ENCODE results near the gene DNAJC10. TPM values are rescaled to one million over a fixed set of nuclear protein-coding genes. Genes with fewer than 3 reads are reported as not detected.
"Not testable (repeated sequence)": the region's sequence is repeated elsewhere in the genome, so short reads cannot be mapped to it uniquely, and the experiment has no call there.

The DNAJC10 gene
- total RNA-seq, 1 donor from 2014 or later = 132 TPM

GRCh38 chr2:182758379-182758778 lies 42.3 kb downstream of the DNAJC10 start:
- ATAC-seq (ENCODE audit: low read depth) (no peak), DNase-seq (no peak)
- no peak overlapping the region for H3K27ac Mint-ChIP-seq
- no peaks in the 10 kb centered on the region for H3K27me3 Mint-ChIP-seq
- no peak overlapping the region for H3K4me3 Mint-ChIP-seq
- H3K9me3 Mint-ChIP-seq = no peaks in the 10 kb centered on the region
- H3K4me1 Mint-ChIP-seq = no peaks in the 10 kb centered on the region
- intact Hi-C loops (cut with micrococcal nuclease) = no loop called here
- POLR2A ChIA-PET = no interaction called here
- H3K36me3 Mint-ChIP-seq (ENCODE audit: low read depth) = peaks cover 73% of the 10 kb centered on the region
- no peak for TF ChIP-seq CTCF (IDR thresholded peaks at IDR 0.05)
- CTCF ChIA-PET = no interaction called here

GRCh38 chr2:182761903-182762302 lies 45.8 kb downstream of the DNAJC10 start:
- no peak overlapping the region for H3K27ac Mint-ChIP-seq
- no peaks in the 10 kb centered on the region for H3K4me1 Mint-ChIP-seq
- ChIA-PET CTCF (no interaction called here), POLR2A (no interaction called here)
- intact Hi-C loops (cut with micrococcal nuclease) = loop anchor here (2.0 to 5.0 kb wide), 2 partner anchors 35 to 215 kb away; no protein-coding TSS in a partner anchor
- H3K27me3 Mint-ChIP-seq = no peaks in the 10 kb centered on the region
- H3K9me3 Mint-ChIP-seq = no peaks in the 10 kb centered on the region
- ATAC-seq (ENCODE audit: low read depth) (no peak), DNase-seq (no peak)
- no peak for TF ChIP-seq CTCF (IDR thresholded peaks at IDR 0.05)
- peaks cover 80% of the 10 kb centered on the region for H3K36me3 Mint-ChIP-seq (ENCODE audit: low read depth)
- H3K4me3 Mint-ChIP-seq = no peak overlapping the region

- ChIA-PET POLR2A (no interaction called here), CTCF (interaction anchor here (0.7 to 1.4 kb wide), 4 partner anchors 9 to 97 kb away, joined by 3 to 6 read pairs (median 3); partner anchors contain the start of gene DNAJC10)
- no peak overlapping the region for H3K4me3 Mint-ChIP-seq
- H3K27me3 Mint-ChIP-seq = no peaks in the 10 kb centered on the region
- H3K36me3 Mint-ChIP-seq (ENCODE audit: low read depth) = peaks cover 86% of the 10 kb centered on the region
- peaks cover 3% of the 10 kb centered on the region for H3K9me3 Mint-ChIP-seq
- H3K27ac Mint-ChIP-seq = no peak overlapping the region
- no peak for DNase-seq
- intact Hi-C loops (cut with micrococcal nuclease) = loop anchor here (2.0 to 5.0 kb wide), 2 partner anchors 36 to 213 kb away; no protein-coding TSS in a partner anchor
- no peaks in the 10 kb centered on the region for H3K4me1 Mint-ChIP-seq
- no peak for ATAC-seq (ENCODE audit: low read depth)
- no peak for TF ChIP-seq CTCF (IDR thresholded peaks at IDR 0.05)
These were observed 47.4 kb downstream of the DNAJC10 start for GRCh38 chr2:182763311-182763912.

GRCh38 chr2:182766626-182767025 lies 50.6 kb downstream of the DNAJC10 start:
- Mint-ChIP-seq H3K27ac (no peak overlapping the region), H3K4me1 (peaks cover 1% of the 10 kb centered on the region), H3K36me3 (ENCODE audit: low read depth) (peaks cover 92% of the 10 kb centered on the region), H3K4me3 (no peak overlapping the region), H3K9me3 (peaks cover 13% of the 10 kb centered on the region), H3K27me3 (no peaks in the 10 kb centered on the region)
- intact Hi-C loops (cut with micrococcal nuclease) = no loop called here
- TF ChIP-seq CTCF (IDR thresholded peaks at IDR 0.05) = no peak
- CTCF ChIA-PET = no interaction called here
- POLR2A ChIA-PET = interaction anchor here (0.6 kb wide), 1 partner anchor 8 kb away, joined by 5 read pairs; no protein-coding TSS in a partner anchor
- DNase-seq = no peak
- ATAC-seq (ENCODE audit: low read depth) = no peak

- Mint-ChIP-seq H3K4me1 (peaks cover 7% of the 10 kb centered on the region), H3K36me3 (ENCODE audit: low read depth) (peaks cover 94% of the 10 kb centered on the region), H3K4me3 (no peak overlapping the region), H3K27me3 (no peaks in the 10 kb centered on the region), H3K27ac (no peak overlapping the region), H3K9me3 (peaks cover 18% of the 10 kb centered on the region)
- TF ChIP-seq CTCF (IDR thresholded peaks at IDR 0.05) = no peak
- ATAC-seq (ENCODE audit: low read depth) (no peak), DNase-seq (no peak)
- intact Hi-C loops (cut with micrococcal nuclease) = no loop called here
- CTCF ChIA-PET = interaction anchor here (0.9 to 1.2 kb wide), 3 partner anchors 12 to 212 kb away, joined by 3 to 7 read pairs (median 4); no protein-coding TSS in a partner anchor
- POLR2A ChIA-PET = interaction anchor here (0.6 kb wide), 1 partner anchor 80 kb away, joined by 5 read pairs; no protein-coding TSS in a partner anchor
These were observed 51.5 kb downstream of the DNAJC10 start for GRCh38 chr2:182767578-182767977.

GRCh38 chr2:182768950-182769349 lies 52.9 kb downstream of the DNAJC10 start:
- H3K27me3 Mint-ChIP-seq; POLR2A ChIA-PET; CTCF ChIA-PET; DNase-seq; ATAC-seq (ENCODE audit: low read depth); H3K4me1 Mint-ChIP-seq; H3K4me3 Mint-ChIP-seq; H3K27ac Mint-ChIP-seq; intact Hi-C loops (cut with micrococcal nuclease): not testable (repeated sequence)
- Mint-ChIP-seq H3K36me3 (ENCODE audit: low read depth) (peaks cover 99% of the 10 kb centered on the region), H3K9me3 (peaks cover 18% of the 10 kb centered on the region)
